ENCODE data around the gene GAREM1.

GRCh38 chr18:32339045-32339444 lies 131.6 kb downstream of the GAREM1 start:
- no peak for TF ChIP-seq CTCF (IDR thresholded peaks at IDR 0.05; ENCODE audit: borderline replicate concordance, extremely low read depth, low read length, poor library complexity, severe bottlenecking)
- no peak for TF ChIP-seq EZH2 (IDR thresholded peaks at IDR 0.05; ENCODE audit: borderline replicate concordance, low read depth, low read length, severe bottlenecking)

All from DND-41 (cell line).